Measurements from ENCODE around the gene ATOH8. TPM values are rescaled to one million over a fixed set of nuclear protein-coding genes. Genes with fewer than 3 reads are reported as not detected.

The ATOH8 gene
- polyA plus RNA-seq, 1 of the 3 experiments (the other 2 are of a cell fraction), result 5.6 TPM

DNA sequence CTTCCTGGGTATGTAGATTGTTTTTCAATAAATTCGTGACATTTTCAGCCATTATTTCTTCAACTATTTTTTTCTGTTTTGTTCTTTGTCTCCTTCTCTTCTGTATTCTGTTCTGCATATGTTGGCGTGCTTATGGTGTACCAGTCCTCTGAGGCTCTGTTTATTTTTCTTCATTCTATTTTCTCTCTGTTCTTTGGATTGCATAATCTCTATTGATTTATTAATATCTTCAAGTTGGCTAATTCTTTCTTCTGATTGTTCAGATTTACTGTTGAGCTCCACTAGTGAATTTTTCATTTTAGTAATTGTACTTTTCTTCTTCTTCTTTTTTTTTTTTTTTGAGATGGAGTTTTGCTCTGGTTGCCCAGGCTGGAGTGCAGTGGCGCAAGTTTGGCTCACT, 49.8 kb upstream of the ATOH8 start:
- no peak overlapping the region for H3K9ac ChIP-seq
- no peaks in the 10 kb centered on the region for H3K9me3 ChIP-seq
- H3K27me3 ChIP-seq (ENCODE audit: insufficient read depth), result no peaks in the 10 kb centered on the region
- no peak overlapping the region for H3K4me3 ChIP-seq (ENCODE audit: low read depth in 2 of 2, low read length in 1 of 2)
- H4K20me1 ChIP-seq (ENCODE audit: insufficient read depth), result no peaks in the 10 kb centered on the region
- H3F3A ChIP-seq (replicated peaks; ENCODE audit: insufficient read depth), result peaks cover 15% of the 10 kb centered on the region
- POLR2A ChIA-PET, result no interaction called here
- H2AFZ ChIP-seq (ENCODE audit: low read depth), result no peak overlapping the region
- H3K36me3 ChIP-seq (replicated peaks in 1 of 2; ENCODE audit: control insufficient read depth in 1 of 2, insufficient read depth in 2 of 2, low read length in 1 of 2), result no peaks in the 10 kb centered on the region
- DNase-seq, result no peak
- no peaks in the 10 kb centered on the region for H3K9me2 ChIP-seq
- WGBS (ENCODE audit: low lambda C conversion rate), result 95% methylated on average over 3 of the region's 3 CpGs
- peaks cover 0 to 11% of the 10 kb centered on the region in 2 experiments; a peak in 2 of 4 replicates for H3K4me1 ChIP-seq (ENCODE audit: control insufficient read depth in 1 of 2, insufficient read depth in 2 of 2, low read depth in 1 of 2, low read length in 1 of 2)
- H3K79me2 ChIP-seq (ENCODE audit: insufficient read depth), result no peaks in the 10 kb centered on the region
- TF ChIP-seq, protein P1, sequence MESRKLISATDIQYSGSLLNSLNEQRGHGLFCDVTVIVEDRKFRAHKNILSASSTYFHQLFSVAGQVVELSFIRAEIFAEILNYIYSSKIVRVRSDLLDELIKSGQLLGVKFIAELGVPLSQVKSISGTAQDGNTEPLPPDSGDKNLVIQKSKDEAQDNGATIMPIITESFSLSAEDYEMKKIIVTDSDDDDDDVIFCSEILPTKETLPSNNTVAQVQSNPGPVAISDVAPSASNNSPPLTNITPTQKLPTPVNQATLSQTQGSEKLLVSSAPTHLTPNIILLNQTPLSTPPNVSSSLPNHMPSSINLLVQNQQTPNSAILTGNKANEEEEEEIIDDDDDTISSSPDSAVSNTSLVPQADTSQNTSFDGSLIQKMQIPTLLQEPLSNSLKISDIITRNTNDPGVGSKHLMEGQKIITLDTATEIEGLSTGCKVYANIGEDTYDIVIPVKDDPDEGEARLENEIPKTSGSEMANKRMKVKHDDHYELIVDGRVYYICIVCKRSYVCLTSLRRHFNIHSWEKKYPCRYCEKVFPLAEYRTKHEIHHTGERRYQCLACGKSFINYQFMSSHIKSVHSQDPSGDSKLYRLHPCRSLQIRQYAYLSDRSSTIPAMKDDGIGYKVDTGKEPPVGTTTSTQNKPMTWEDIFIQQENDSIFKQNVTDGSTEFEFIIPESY (IDR thresholded peaks at IDR 0.05; ENCODE audit: borderline replicate concordance, low read depth), result no peak
- TF ChIP-seq RFX5 (IDR thresholded peaks at IDR 0.05; ENCODE audit: low read length) (no peak), FOXM1 (IDR thresholded peaks at IDR 0.05; ENCODE audit: low read depth) (no peak), JUND (IDR thresholded peaks at IDR 0.05) (no peak), NFIC (IDR thresholded peaks at IDR 0.05; ENCODE audit: borderline replicate concordance) (no peak), POLR2AphosphoS5 (IDR thresholded peaks at IDR 0.05; ENCODE audit: low read depth, low read length) (no peak), MXI1 (IDR thresholded peaks at IDR 0.05; ENCODE audit: low read depth, low read length) (no peak), NRF1 (IDR thresholded peaks at IDR 0.05; ENCODE audit: low read depth, low read length) (no peak), YY1 (IDR thresholded peaks at IDR 0.05; ENCODE audit: low read depth) (no peak), FOSL2 (IDR thresholded peaks at IDR 0.05; ENCODE audit: borderline replicate concordance, low read depth) (no peak), CHD2 (IDR thresholded peaks at IDR 0.05; ENCODE audit: low read length, partially characterized antibody) (no peak), ELF1 (IDR thresholded peaks at IDR 0.05) (no peak)
- TF ChIP-seq, protein P2, sequence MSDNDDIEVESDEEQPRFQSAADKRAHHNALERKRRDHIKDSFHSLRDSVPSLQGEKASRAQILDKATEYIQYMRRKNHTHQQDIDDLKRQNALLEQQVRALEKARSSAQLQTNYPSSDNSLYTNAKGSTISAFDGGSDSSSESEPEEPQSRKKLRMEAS (IDR thresholded peaks at IDR 0.05; ENCODE audit: low read depth), result no peak
- TF ChIP-seq, protein P3, sequence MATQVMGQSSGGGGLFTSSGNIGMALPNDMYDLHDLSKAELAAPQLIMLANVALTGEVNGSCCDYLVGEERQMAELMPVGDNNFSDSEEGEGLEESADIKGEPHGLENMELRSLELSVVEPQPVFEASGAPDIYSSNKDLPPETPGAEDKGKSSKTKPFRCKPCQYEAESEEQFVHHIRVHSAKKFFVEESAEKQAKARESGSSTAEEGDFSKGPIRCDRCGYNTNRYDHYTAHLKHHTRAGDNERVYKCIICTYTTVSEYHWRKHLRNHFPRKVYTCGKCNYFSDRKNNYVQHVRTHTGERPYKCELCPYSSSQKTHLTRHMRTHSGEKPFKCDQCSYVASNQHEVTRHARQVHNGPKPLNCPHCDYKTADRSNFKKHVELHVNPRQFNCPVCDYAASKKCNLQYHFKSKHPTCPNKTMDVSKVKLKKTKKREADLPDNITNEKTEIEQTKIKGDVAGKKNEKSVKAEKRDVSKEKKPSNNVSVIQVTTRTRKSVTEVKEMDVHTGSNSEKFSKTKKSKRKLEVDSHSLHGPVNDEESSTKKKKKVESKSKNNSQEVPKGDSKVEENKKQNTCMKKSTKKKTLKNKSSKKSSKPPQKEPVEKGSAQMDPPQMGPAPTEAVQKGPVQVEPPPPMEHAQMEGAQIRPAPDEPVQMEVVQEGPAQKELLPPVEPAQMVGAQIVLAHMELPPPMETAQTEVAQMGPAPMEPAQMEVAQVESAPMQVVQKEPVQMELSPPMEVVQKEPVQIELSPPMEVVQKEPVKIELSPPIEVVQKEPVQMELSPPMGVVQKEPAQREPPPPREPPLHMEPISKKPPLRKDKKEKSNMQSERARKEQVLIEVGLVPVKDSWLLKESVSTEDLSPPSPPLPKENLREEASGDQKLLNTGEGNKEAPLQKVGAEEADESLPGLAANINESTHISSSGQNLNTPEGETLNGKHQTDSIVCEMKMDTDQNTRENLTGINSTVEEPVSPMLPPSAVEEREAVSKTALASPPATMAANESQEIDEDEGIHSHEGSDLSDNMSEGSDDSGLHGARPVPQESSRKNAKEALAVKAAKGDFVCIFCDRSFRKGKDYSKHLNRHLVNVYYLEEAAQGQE (IDR thresholded peaks at IDR 0.05; ENCODE audit: low read depth, low read length), result no peak
- CTCF ChIA-PET, result interaction anchor here (1.2 to 8.1 kb wide), 8 partner anchors 9 to 333 kb away, joined by 3 to 101 read pairs (median 38); partner anchors contain the start of gene GNLY
- H3K4me2 ChIP-seq, result no peak overlapping the region
- H3K27ac ChIP-seq (ENCODE audit: low read depth in 2 of 2, low read length in 1 of 2), result no peak overlapping the region

Data from SK-N-SH (cell line).